Kidney (tissue), 14 donors: ENCODE measurements around the gene FAM78B. TPM values are rescaled to one million over a fixed set of nuclear protein-coding genes. Genes with fewer than 3 reads are reported as not detected.
A peak's percentile ranks its signal among the peaks of the same experiment; 100 is the strongest.

ENCODE experiments used
- DNase-seq, 5 donors: peaks; one replicate each; pipeline ENCODE4 v3.0.0-alpha.2; 2013 to 2020
- FAIRE-seq: peaks from 2 replicates; lab custom pipeline; 2012; peaks lifted over from hg19 to GRCh38; lab: Jason Lieb, UNC
- H3K27ac ChIP-seq, 2 donors: one replicate each; pipeline ENCODE4 v1.7.0; 2013; ENCODE audit warnings: low read depth in 2 of 2, low read length in 2 of 2, inconsistent platforms in 1 of 2
- H3K27me3 ChIP-seq: one replicate; pipeline ENCODE4 v1.7.1; 2013; ENCODE audit warnings: low read length, inconsistent platforms; ENCODE audit not compliant: control insufficient read depth, insufficient read depth
- H3K36me3 ChIP-seq, 3 donors: one replicate each; pipeline versions ENCODE4 v1.7.0 to v1.7.1; 2013; ENCODE audit warnings: low read length in 3 of 3, control low read depth in 1 of 3, inconsistent platforms in 1 of 3; ENCODE audit not compliant: insufficient read depth in 3 of 3, control insufficient read depth in 2 of 3
- H3K4me1 ChIP-seq, 3 donors: one replicate each; pipeline versions ENCODE4 v1.7.0 to v1.7.1; 2013; ENCODE audit warnings: low read length in 3 of 3, inconsistent platforms in 1 of 3, low read depth in 1 of 3; ENCODE audit not compliant: control insufficient read depth in 2 of 3, insufficient read depth in 2 of 3
- H3K4me3 ChIP-seq, 3 donors: one replicate each; pipeline versions ENCODE4 v1.7.0 to v1.8.1; 2013; ENCODE audit warnings: low read length in 3 of 3, control low read depth in 1 of 3, inconsistent platforms in 1 of 3
- H3K9ac ChIP-seq, 3 donors: one replicate each; pipeline versions ENCODE4 v1.7.0 to v1.7.1; 2013; ENCODE audit warnings: low read length in 3 of 3, control low read depth in 1 of 3, inconsistent platforms in 1 of 3
- H3K9me3 ChIP-seq, 3 donors: one replicate each; pipeline versions ENCODE4 v1.7.0 to v1.7.1; 2013; ENCODE audit warnings: low read length in 3 of 3, control low read depth in 1 of 3, inconsistent platforms in 1 of 3; ENCODE audit not compliant: control insufficient read depth in 2 of 3, insufficient read depth in 1 of 3
- CTCF ChIP-seq: IDR thresholded peaks from 3 replicates; pipeline ENCODE4 v1.5.1; 2012; ENCODE audit warnings: mild to moderate bottlenecking, moderate library complexity, borderline replicate concordance; ENCODE audit not compliant: insufficient read depth; ENCODE audit errors: extremely low read depth
- intact Hi-C: fragments of 100-400 bp; cut with DNase I; formaldehyde crosslinking; loops from one replicate; pipeline ENCODE4 v1.11.1; 2022
- polyA plus RNA-seq: library from polyadenylated mRNA; stranded (reverse); fragments of 350-450 nt; fragmentation: Illumina TruSeq; extraction: RNeasy Lipid Tissue Mini Kit (QIAGEN cat#74804); gene quantifications from one replicate; pipeline ENCODE4 v1.2.3, GENCODE V29; 2014; ENCODE audit warnings: low read depth, low replicate concordance; ENCODE audit not compliant: insufficient read depth
- total RNA-seq: library from RNA; stranded (reverse); fragmentation: NEBNext Ultra II Directional; extraction: Animal tissue kit (Norgen Biotek cat#: 25700); gene quantifications from one replicate; pipeline ENCODE4 v1.2.1, GENCODE V29; 2021
- donor health status: control.
- donor health status: control.
- donor health status: control.
- donor health status: control.
- donor health status: control.
- donor health status: DM: yes; HTN: yes; CAD: no.
- donor health status: Normal renal cell carcinoma (clear cell type).

FAM78B gene
- total and polyA plus RNA-seq, 2 donors from 2014 or later: 1.4 TPM

DNA sequence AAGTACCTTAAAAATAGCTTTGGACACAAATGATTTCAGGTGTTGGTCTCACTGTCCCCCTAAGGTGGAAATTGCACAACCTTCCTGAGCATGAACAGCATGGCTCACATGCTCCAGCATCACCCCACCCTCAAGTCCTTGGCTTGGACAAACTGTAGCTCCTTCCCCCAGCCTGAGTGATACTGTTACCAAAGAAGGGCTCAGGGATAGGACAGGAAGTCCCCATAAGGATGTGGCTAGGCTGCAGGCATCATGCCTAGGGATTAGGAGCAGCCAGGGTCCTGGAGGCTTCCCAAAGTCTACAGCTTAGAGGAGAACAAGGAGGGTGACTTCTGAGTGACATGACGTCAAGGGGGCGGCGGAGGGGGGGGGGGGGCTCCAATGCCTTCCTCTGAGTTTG lies 10.1 kb downstream of the FAM78B start:
- intact Hi-C loops: no loop called here
- no peaks in the 10 kb centered on the region for H3K36me3 ChIP-seq
- no peak overlapping the region for H3K27ac ChIP-seq
- no peak for TF ChIP-seq CTCF
- no peaks in the 10 kb centered on the region for H3K27me3 ChIP-seq
- no peaks in the 10 kb centered on the region for H3K9me3 ChIP-seq
- H3K4me1 ChIP-seq: no peaks in the 10 kb centered on the region
- no peak overlapping the region for H3K4me3 ChIP-seq
- FAIRE-seq: no peak
- no peak overlapping the region for H3K9ac ChIP-seq
- DNase-seq: no peak

DNA sequence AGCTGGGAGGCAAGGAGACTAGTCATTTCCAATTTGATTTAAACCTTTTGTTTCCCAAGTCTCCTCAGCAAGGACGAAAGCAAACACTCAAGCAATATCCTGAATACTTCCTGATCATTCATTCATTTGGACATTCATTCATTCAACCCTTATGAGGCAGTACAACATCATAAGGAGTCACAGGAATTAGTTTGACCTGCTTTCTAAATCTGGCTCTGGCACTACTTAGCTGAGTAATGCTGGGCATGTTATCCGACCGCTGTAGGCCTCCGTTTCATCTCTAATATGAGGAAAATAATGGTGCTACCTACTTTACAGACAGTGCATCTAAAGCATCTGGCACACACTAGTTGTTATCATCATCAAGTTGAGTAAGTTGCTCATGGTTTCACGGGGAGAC lies 11.7 kb downstream of the FAM78B start:
- H3K27me3 ChIP-seq: no peaks in the 10 kb centered on the region
- H3K9me3 ChIP-seq: no peaks in the 10 kb centered on the region
- H3K4me1 ChIP-seq: no peaks in the 10 kb centered on the region
- DNase-seq (no peak), FAIRE-seq (no peak)
- no peaks in the 10 kb centered on the region for H3K36me3 ChIP-seq
- H3K9ac ChIP-seq: no peak overlapping the region
- intact Hi-C loops: no loop called here
- TF ChIP-seq CTCF: no peak
- no peak overlapping the region for H3K27ac ChIP-seq
- H3K4me3 ChIP-seq: no peak overlapping the region

- no peaks in the 10 kb centered on the region for H3K36me3 ChIP-seq
- H3K4me1 ChIP-seq: no peaks in the 10 kb centered on the region
- H3K27me3 ChIP-seq: no peaks in the 10 kb centered on the region
- H3K4me3 ChIP-seq: no peak overlapping the region
- H3K9ac ChIP-seq: no peak overlapping the region
- no peak overlapping the region for H3K27ac ChIP-seq
- DNase-seq (peak in 3 of 5 donors; percentile 39 to 57 (median 41)), FAIRE-seq (no peak)
- H3K9me3 ChIP-seq: no peaks in the 10 kb centered on the region
- no peak for TF ChIP-seq CTCF
- intact Hi-C loops: no loop called here
These were observed 13.1 kb downstream of the FAM78B start for GRCh38 chr1:166153525-166154314.

DNA sequence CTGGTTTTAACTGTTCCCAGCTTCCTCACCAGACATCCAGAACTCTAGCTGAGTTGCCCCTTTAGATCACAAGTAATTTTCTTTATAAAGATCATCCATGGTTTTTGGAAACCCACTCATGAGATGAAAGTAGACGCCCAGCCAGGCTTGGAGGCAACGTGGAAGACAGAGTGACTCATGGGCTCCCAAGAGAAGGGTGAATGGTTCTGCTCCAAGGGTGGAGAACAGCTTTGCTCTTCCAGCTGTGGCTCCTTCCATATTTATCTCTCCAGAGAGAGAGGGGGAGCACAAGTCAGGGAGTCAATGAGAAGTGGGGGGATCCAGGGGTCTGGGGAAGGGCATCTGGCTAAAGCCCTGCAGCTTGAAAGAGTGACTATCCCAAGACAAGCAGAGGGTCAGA lies 13.8 kb downstream of the FAM78B start:
- H3K27me3 ChIP-seq: no peaks in the 10 kb centered on the region
- no peak overlapping the region for H3K27ac ChIP-seq
- H3K9ac ChIP-seq: no peak overlapping the region
- no peaks in the 10 kb centered on the region for H3K4me1 ChIP-seq
- H3K9me3 ChIP-seq: no peaks in the 10 kb centered on the region
- DNase-seq: no peak
- no peak for FAIRE-seq
- H3K36me3 ChIP-seq: no peaks in the 10 kb centered on the region
- no peak for TF ChIP-seq CTCF
- intact Hi-C loops: no loop called here
- no peak overlapping the region for H3K4me3 ChIP-seq
